Mesodermal cell (in vitro differentiated cells): ENCODE results near the gene TMEM178A.
A peak's percentile ranks its signal among the peaks of the same experiment; 100 is the strongest.

Experiments used
- H3K27ac ChIP-seq: 2 replicates; pipeline ENCODE4 v1.7.0; 2013; ENCODE audit warnings: mild to moderate bottlenecking, low read depth, low read length, moderate library complexity; ENCODE audit not compliant: severe bottlenecking
- H3K36me3 ChIP-seq: 2 replicates; pipeline ENCODE4 v1.7.1; 2013; ENCODE audit warnings: mild to moderate bottlenecking, low read length, moderate library complexity; ENCODE audit not compliant: control insufficient read depth, insufficient read depth
- H3K4me1 ChIP-seq: one replicate; pipeline ENCODE4 v1.7.1; 2013; ENCODE audit warnings: mild to moderate bottlenecking, low read length; ENCODE audit not compliant: insufficient read depth, control insufficient read depth, poor library complexity, severe bottlenecking
- H3K4me3 ChIP-seq: 2 replicates; pipeline ENCODE4 v1.7.0; 2013; ENCODE audit warnings: low read length, control low read depth, mild to moderate bottlenecking; ENCODE audit not compliant: insufficient read depth, poor library complexity, severe bottlenecking; ENCODE audit errors: extremely low read depth
- H3K9me3 ChIP-seq: 2 replicates; pipeline ENCODE4 v1.7.1; 2013; ENCODE audit warnings: mild to moderate bottlenecking, low read length, moderate library complexity; ENCODE audit not compliant: control insufficient read depth
- WGBS, 2 experiments: methylation state at CpG; one replicate each; pipeline ENCODE4 v1.1.5; 2013; ENCODE audit warnings: missing lambda C conversion rate in 2 of 2; ENCODE audit not compliant: insufficient coverage in 2 of 2; 5-methylcytosine and 5-hydroxymethylcytosine counted together

The TMEM178A gene

DNA sequence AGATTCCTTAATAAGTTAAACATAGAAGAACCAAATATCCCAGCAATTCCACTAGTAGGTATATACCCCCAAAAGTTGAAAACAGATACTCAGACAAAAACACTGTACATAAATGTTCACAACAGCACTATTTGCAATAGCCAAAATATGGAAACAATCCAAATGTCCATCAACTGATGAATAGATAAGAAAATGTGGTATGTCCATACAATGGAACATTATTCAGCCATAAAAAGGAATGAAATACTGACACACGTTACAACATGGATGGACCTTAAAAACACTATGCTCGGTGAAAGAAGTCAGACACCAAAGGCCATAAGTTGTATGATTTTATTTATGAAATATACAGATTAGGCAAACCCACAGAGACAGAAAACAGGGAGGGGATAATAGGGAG is 12.5 kb downstream of the TMEM178A start:
- H3K9me3 ChIP-seq, result no peaks in the 10 kb centered on the region
- 73% methylated on average over 2 of the region's 2 CpGs; no CpG with 5 or more reads in 1 of the 2 experiments for WGBS, 2 experiments
- no peak overlapping the region for H3K4me3 ChIP-seq
- H3K27ac ChIP-seq, result no peak overlapping the region
- no peaks in the 10 kb centered on the region for H3K36me3 ChIP-seq
- no peaks in the 10 kb centered on the region for H3K4me1 ChIP-seq

DNA sequence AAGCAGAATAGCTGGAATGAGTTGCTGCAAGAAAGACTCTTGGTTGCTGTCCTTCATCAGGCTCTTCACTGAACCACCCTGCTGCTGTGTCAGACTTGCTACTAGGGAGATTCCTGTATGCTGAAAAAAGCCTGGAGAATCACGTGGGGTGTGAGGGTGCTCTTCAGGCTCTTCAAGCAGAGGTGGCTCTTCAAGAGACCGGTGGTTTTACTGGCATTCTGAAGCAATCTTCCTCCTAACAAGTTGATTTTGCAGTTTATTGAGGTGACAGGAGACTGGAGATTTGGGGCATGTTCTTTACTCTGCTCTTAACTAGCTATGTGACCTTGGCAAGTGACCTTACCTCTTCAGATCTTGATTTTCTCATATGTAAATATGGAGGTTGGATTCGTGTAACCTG is 14.1 kb downstream of the TMEM178A start:
- H3K27ac ChIP-seq, result no peak overlapping the region
- no peaks in the 10 kb centered on the region for H3K4me1 ChIP-seq
- no peak overlapping the region for H3K4me3 ChIP-seq
- 58 to 83% methylated on average over 1 to 2 of the region's 3 CpGs for WGBS, 2 experiments
- H3K36me3 ChIP-seq, result no peaks in the 10 kb centered on the region
- H3K9me3 ChIP-seq, result no peaks in the 10 kb centered on the region

DNA sequence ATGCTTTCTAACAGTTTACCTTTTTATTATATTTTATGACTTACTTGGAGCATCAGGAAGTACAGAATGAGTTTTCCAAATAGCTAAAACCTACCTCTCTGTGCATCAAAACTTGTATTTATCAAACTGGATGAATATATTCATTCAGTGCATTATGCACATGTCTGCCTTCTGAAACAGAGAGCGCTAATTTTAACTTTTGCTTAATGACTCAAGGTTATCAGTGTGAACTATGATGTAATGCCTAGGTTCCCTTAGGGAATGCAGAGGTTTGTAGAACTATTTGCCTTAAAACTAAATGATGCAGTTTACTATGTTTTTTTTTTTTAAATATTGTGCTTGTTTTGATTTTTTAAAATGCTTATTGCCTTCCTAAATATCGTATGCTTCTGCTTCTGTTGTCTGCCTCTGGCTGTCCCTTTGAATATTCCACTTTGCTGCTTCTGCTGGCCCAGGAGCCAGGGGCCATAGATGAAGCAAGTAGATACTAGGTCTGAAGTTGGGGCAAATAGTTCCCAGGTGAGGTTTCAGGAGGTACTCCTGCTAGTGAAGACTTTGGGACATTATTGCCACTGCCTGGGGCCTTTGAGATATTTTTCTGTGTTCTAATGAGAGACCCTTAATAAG is 16.5 kb downstream of the TMEM178A start:
- H3K36me3 ChIP-seq, result no peaks in the 10 kb centered on the region
- no peak overlapping the region for H3K27ac ChIP-seq
- 74 to 100% methylated on average over 1 to 2 of the region's 2 CpGs for WGBS, 2 experiments
- H3K9me3 ChIP-seq, result no peaks in the 10 kb centered on the region
- no peak overlapping the region for H3K4me3 ChIP-seq
- H3K4me1 ChIP-seq, result peaks cover 20% of the 10 kb centered on the region

DNA sequence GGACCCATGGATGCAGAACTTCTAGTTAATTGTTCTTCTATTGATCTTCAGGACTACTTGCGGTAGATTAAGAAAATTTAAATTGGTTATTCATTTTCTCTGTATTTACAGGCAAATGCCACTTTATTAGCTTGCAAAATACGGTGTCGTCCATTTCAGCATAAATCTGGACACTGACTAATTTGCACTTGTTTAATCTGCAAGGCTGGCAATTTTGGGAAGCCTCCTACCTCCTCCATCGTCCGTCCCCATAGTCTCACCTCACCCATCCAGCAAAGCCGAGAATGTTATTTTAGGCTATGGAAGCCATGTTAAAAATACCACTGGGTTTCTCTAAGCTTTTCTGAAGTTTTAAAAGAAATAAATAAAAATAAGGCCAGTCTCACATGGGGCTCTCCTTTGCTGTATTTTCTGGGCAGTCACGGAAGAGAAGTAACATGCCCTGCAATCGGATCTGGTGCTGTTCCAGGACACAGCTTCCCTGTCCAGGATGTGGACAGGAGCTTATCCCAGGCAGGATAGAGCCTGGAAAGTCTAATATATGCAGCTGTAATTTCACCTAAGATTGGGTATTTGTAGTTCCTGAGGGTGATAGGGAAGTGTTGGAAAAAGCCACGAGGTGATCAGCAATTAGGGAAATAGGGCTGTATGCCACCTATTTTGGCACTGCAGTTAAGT is 17.4 kb downstream of the TMEM178A start:
- Histone ChIP-seq H3K4me1 (peaks cover 24% of the 10 kb centered on the region), H3K36me3 (no peaks in the 10 kb centered on the region), H3K9me3 (no peaks in the 10 kb centered on the region), H3K27ac (no peak overlapping the region), H3K4me3 (no peak overlapping the region)
- 85 to 98% methylated on average over 5 to 6 of the region's 9 CpGs for WGBS, 2 experiments

DNA sequence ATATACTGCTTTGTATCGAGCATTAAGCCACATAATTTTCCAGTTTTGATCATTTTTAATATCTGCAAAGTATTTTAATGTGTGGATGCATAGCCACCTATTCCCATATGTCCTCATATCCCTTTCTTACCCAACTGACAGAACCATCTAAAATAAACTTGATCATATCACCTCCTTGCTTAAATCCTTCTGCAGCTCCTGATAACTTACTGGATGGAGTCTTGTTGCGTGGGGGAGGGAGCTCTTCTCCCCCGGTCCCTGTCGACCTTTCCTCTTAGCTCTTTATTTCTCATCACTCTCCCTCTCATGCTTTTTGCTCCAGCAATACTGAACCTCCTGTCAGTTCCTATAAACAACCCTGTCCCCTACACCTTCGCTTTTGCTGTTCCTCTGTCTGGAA is 18.7 kb downstream of the TMEM178A start:
- no peaks in the 10 kb centered on the region for H3K9me3 ChIP-seq
- H3K27ac ChIP-seq, result no peak overlapping the region
- H3K4me3 ChIP-seq, result no peak overlapping the region
- H3K36me3 ChIP-seq, result no peaks in the 10 kb centered on the region
- WGBS, 2 experiments, result 90 to 91% methylated on average over 4 of the region's 5 CpGs
- H3K4me1 ChIP-seq, result peaks cover 26% of the 10 kb centered on the region

DNA sequence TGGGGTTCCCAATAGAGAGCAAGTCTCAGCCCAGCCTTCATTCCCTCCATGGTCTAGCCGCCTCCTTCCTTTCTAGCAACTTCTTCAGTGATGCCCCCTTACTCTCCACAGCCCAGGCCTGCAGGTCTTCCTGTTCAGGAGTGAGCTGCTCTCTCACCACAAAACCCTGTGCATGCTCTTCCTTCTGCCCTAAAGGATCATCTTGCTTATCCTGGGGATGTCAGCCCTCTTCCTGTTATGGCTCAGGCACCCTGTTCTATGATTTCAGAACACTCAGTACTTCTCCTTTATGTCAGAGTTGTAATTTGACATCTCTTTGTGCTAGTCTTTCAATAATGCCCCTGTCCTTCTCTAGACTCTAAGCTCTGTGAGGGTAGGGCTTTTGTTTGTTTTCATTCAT is 19.4 kb downstream of the TMEM178A start:
- 83 to 90% methylated on average over 1 of the region's 1 CpG for WGBS, 2 experiments
- no peaks in the 10 kb centered on the region for H3K9me3 ChIP-seq

DNA sequence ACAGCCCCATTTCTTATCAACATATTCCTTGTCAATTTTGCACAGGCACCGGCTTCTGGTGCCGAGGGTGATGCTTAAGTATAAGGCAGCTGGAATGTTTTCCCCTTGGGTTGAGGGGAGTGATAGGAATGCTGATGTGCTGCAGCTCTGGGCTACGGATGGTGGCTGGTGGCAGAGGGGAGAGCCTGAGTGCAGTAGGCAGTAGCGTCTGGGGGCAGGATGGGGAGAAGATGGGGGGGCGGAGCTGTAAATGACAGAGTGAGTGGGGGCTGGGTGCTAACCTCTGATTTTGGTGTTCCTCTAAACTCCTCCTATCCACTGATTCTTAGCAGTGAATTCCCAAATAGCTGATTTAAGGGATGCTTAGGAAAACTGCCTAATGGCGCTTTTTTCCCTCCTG is 20.7 kb downstream of the TMEM178A start:
- 86 to 100% methylated on average over 1 of the region's 6 CpGs for WGBS, 2 experiments

More for the DNA sequence above, 19.4 kb downstream of the TMEM178A start:
- Histone ChIP-seq H3K4me1 (peaks cover 26% of the 10 kb centered on the region), H3K27ac (no peak overlapping the region), H3K36me3 (no peaks in the 10 kb centered on the region), H3K4me3 (no peak overlapping the region)

DNA sequence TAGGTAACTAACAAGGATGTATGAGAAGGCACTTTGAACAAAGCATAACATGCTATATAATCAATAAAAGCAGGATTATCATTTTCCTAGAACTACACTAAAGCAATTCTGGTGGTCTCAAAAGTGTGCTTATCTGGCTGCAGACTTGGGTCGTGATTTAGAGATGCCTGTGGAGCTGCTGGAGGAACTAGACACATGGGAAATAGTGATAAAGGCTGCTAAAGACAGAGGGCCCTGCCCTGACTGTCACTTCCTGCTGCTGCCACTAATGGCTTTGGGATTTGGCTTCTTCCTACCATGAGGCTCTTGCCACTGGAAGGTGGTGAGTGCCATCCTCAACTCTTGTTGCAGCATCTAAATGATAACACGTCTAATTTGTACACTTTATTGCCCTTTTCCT is 22.5 kb downstream of the TMEM178A start:
- peak overlapping the region; percentile 12 for H3K27ac ChIP-seq
- no peaks in the 10 kb centered on the region for H3K36me3 ChIP-seq
- H3K4me3 ChIP-seq, result no peak overlapping the region
- no CpG with 5 or more reads among the region's 2 CpGs for WGBS, 2 experiments
- peaks cover 26% of the 10 kb centered on the region for H3K4me1 ChIP-seq
- no peaks in the 10 kb centered on the region for H3K9me3 ChIP-seq

More for the DNA sequence above, 20.7 kb downstream of the TMEM178A start:
- peaks cover 26% of the 10 kb centered on the region for H3K4me1 ChIP-seq
- no peaks in the 10 kb centered on the region for H3K36me3 ChIP-seq
- H3K9me3 ChIP-seq, result no peaks in the 10 kb centered on the region
- no peak overlapping the region for H3K4me3 ChIP-seq
- no peak overlapping the region for H3K27ac ChIP-seq

DNA sequence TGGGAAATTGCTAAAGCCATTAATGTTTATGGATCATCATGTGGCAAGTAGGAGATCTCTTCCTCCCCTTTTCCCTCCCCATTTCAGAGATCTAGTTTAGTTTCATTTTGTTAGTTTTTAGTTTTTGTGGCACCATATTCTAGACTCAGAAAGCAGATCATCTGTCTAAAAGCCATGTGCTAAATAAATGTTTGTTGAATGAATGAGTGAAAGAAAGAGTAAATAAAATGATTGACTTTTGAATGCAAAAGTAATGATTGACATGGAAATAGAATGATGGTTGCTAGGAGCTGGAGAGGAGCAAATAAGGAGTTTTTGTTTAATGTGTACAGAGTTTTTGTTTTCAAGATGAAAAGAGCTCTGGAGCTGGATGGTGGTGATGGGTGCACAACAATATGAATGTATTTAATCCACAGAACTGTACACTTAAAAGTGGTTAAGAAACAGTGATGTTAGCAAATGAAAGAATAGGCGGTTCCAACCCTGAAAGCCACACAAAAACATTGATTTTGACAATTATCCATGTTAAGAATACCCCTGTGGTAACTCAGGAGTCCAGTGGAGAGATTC is 23.6 kb downstream of the TMEM178A start:
- no CpG with 5 or more reads among the region's 1 CpG for WGBS, 2 experiments

DNA sequence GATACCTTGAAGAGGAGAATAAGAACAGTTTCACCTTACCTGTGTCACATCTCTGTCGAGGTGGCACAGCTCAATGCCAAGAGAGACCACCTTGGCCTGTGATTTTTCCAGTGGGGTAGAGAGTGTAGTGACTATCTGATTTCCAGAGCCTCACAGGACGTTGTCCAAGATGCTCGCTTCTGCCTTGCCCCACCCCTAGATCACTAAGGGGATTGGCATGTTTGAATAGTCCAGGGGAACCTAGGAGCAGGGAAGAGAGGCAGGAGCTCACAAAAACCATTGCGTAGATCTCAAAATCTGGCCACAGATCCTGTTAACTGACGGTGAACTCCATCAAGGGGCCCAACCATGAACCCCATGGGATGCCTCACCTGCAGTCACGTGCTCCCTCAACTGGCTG is 24.2 kb downstream of the TMEM178A start:
- H3K9me3 ChIP-seq, result no peaks in the 10 kb centered on the region
- WGBS, 2 experiments, result 97 to 100% methylated on average over 4 to 6 of the region's 6 CpGs

More for the DNA sequence above, 23.6 kb downstream of the TMEM178A start:
- H3K9me3 ChIP-seq, result no peaks in the 10 kb centered on the region
- no peaks in the 10 kb centered on the region for H3K36me3 ChIP-seq
- H3K4me1 ChIP-seq, result peaks cover 29% of the 10 kb centered on the region
- no peak overlapping the region for H3K27ac ChIP-seq
- H3K4me3 ChIP-seq, result no peak overlapping the region

DNA sequence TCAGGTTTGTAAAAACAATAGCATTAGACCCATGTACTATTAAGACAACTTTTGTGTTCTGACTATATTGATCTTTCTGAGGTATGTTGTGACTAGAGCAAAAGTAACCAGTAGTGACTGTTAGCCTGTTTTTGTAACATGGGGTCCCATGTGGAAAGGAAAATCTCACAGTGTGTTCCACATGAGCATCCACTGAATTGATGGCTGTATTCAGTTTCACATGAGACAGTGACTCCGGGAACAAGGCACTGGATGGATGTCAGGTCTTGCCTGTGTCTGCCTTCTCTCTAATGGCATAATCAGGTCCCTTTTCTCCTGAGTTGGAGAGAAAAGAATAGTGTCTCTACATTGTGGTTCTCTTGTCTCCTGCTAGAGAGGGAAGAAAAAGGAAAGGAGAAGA is 27.5 kb downstream of the TMEM178A start:
- H3K4me1 ChIP-seq, result peaks cover 18% of the 10 kb centered on the region
- no peak overlapping the region for H3K4me3 ChIP-seq
- no peak overlapping the region for H3K27ac ChIP-seq
- no peaks in the 10 kb centered on the region for H3K9me3 ChIP-seq
- 90% methylated on average over 1 of the region's 1 CpG; no CpG with 5 or more reads in 1 of the 2 experiments for WGBS, 2 experiments
- no peaks in the 10 kb centered on the region for H3K36me3 ChIP-seq

More for the DNA sequence above, 24.2 kb downstream of the TMEM178A start:
- no peak overlapping the region for H3K27ac ChIP-seq
- no peaks in the 10 kb centered on the region for H3K36me3 ChIP-seq
- H3K4me3 ChIP-seq, result no peak overlapping the region
- H3K4me1 ChIP-seq, result peaks cover 34% of the 10 kb centered on the region
